Heart right ventricle (tissue), 16 donors: Measurements from ENCODE around the gene TANGO2. TPM values are rescaled to one million over a fixed set of nuclear protein-coding genes. Genes with fewer than 3 reads are reported as not detected.

Experiments used
- ATAC-seq, 8 donors: fragments of 200-7000 bp; cut with Tn5 transposase; one replicate each; pipeline ENCODE4 v1.9.1; 2020; ENCODE audit warnings: mild to moderate bottlenecking in 8 of 8, moderate library complexity in 8 of 8, moderate number of reproducible peaks in 1 of 8
- DNase-seq, 2 donors: peaks; one replicate each; pipeline ENCODE4 v3.0.0-alpha.2; 2020
- H3K27ac ChIP-seq, 10 donors: fragments of 200-600 bp; sonication (generic) in 2 of 10; one replicate each; pipeline versions ENCODE4 v1.5.0 to v1.8.0; 2020 to 2022; ENCODE audit warnings: mild to moderate bottlenecking in 3 of 10
- H3K27me3 ChIP-seq, 7 donors: fragments of 200-600 bp; one replicate each; pipeline ENCODE4 v1.8.0; 2021 to 2022; ENCODE audit warnings: mild to moderate bottlenecking in 2 of 7
- H3K36me3 ChIP-seq, 9 donors: fragments of 200-600 bp; sonication (generic) in 1 of 9; one replicate each; pipeline versions ENCODE4 v1.5.0 to v1.8.0; 2020 to 2022; ENCODE audit warnings: mild to moderate bottlenecking in 2 of 9
- H3K4me1 ChIP-seq, 9 donors: fragments of 200-600 bp; sonication (generic) in 1 of 9; one replicate each; pipeline versions ENCODE4 v1.5.0 to v1.8.0; 2020 to 2022; ENCODE audit warnings: mild to moderate bottlenecking in 4 of 9
- H3K4me3 ChIP-seq, 10 donors: fragments of 200-600 bp; sonication (generic) in 2 of 10; one replicate each; pipeline versions ENCODE4 v1.5.0 to v1.8.0; 2020 to 2022; ENCODE audit warnings: mild to moderate bottlenecking in 7 of 10, moderate library complexity in 2 of 10
- H3K9me3 ChIP-seq, 11 donors: fragments of 200-600 bp in 10 of 11; sonication (generic) in 2 of 11; one replicate each; pipeline versions ENCODE4 v1.5.0 to v1.8.0; 2013 to 2022; ENCODE audit warnings: mild to moderate bottlenecking in 2 of 11, control low read depth in 1 of 11, moderate library complexity in 1 of 11
- WGBS, 2 donors: extraction: QIAGEN DNeasy Blood & Tissue Kit; methylation state at CpG; one replicate each; pipeline ENCODE4 v1.1.7; 2013; ENCODE audit warnings: inconsistent platforms in 1 of 2; 5-methylcytosine and 5-hydroxymethylcytosine counted together
- intact Hi-C, 10 donors: fragments of 100-400 bp; cut with DNase I; formaldehyde crosslinking; loops; one replicate each; pipeline versions ENCODE4 v1.11.1 to v1.14.2; 2022
- polyA plus RNA-seq, 2 donors: library from polyadenylated mRNA; stranded (reverse); fragments of 200-250 nt; gene quantifications; one replicate each; pipeline ENCODE4 v1.2.3, GENCODE V29; 2013
- total RNA-seq, 10 donors: library from RNA; stranded (reverse); fragmentation: NEBNext Ultra II Directional in 3 of 10; extraction: Animal tissue kit (Norgen Biotek cat#: 25700) in 3 of 10; gene quantifications; one replicate each; pipeline versions ENCODE4 v1.2.1 to v1.2.4, GENCODE V29; 2021 to 2023
- TF ChIP-seq, protein P1 (sequence below), 9 donors: fragments of 200-600 bp; sonication (generic) in 2 of 9; IDR thresholded peaks; one replicate each; pipeline versions ENCODE4 v1.5.0 to v1.8.0; 2021 to 2022; ENCODE audit warnings: antibody characterized with exemption in 9 of 9, mild to moderate bottlenecking in 5 of 9, moderate library complexity in 1 of 9
- donor health status: Arrhythmogenic right ventricular cardiomyopathy.
- donor health status: ischemic (EF 13 %, LVEDD 7.1; RV severe dilation, severe dysfunction).
- donor health status: healthy with polysubstance abuse.
- donor health status: DM: no; HTN: yes; CAD: no.
- donor health status: DM: no; HTN: no; CAD: no.
- donor health status: ischemic (EF 25% LVEDD 6.9; RV normal size, moderate dysfunction).
- donor health status: ischemic (EF 25% LVEDD 5.7; RV mildly dilated, moderate dysfunction).
- donor health status: healthy.
- donor health status: DM: yes; HTN: yes; CAD: no.
- donor health status: Ischemic cardiomyopathy.
- donor health status: ischemic (EF 35%, LVEDD 5.7; RV mildly dilated, moderate dysfunction).
- donor health status: nonischemic (EF 11% LVEDD 7.7; RV severe dilation, severe dysfunction).
- donor health status: DM: yes; HTN: yes; CAD: no.
- donor health status: PGD.
- donor health status: ischemic (EF 29% LVEDD 5.4; RV normal size, mild dysfunction).
- donor health status: nonischemic (EF 23%, LVEDD 6.1; RV moderate dilation, normal function).

The TANGO2 gene
- total and polyA plus RNA-seq, 12 donors: 34.1 to 139 (median 81.0) TPM

DNA sequence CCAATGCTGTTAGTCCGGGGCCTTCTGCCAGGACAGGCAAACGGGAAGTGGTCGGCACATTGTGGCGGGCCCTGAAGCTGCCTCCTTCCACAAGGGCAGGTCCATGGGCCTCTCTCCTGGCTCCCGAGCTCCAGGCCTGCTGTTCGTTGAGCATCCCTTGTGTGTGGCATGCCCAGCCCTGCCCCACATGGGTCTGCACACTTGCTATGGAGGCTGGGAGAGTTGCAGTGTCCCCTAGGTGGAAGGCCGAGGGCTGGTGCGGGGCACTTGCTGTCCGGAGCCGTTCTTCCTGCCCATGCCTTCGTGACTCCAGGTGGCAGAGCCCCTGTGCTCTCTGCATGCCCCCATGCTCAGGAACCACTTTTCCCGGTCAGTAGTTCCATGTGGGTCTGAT is 33.1 kb downstream of the TANGO2 start:
- intact Hi-C loops: no loop called here
- Histone ChIP-seq H3K36me3 (peaks cover 0 to 98% (median 58%) of the 10 kb centered on the region in 9 donors), H3K4me3 (no peak overlapping the region), H3K4me1 (peaks cover 0 to 16% (median 0%) of the 10 kb centered on the region in 9 donors), H3K27me3 (no peaks in the 10 kb centered on the region), H3K27ac (no peak overlapping the region), H3K9me3 (no peaks in the 10 kb centered on the region)
- ATAC-seq (peak in 3 of 8 donors; percentile 6 to 41 (median 12)), DNase-seq (peak in 1 of 2 donors; percentile 12)
- WGBS, 2 donors: 79 to 87% methylated on average over 12 of the region's 12 CpGs
- TF ChIP-seq, protein P1, sequence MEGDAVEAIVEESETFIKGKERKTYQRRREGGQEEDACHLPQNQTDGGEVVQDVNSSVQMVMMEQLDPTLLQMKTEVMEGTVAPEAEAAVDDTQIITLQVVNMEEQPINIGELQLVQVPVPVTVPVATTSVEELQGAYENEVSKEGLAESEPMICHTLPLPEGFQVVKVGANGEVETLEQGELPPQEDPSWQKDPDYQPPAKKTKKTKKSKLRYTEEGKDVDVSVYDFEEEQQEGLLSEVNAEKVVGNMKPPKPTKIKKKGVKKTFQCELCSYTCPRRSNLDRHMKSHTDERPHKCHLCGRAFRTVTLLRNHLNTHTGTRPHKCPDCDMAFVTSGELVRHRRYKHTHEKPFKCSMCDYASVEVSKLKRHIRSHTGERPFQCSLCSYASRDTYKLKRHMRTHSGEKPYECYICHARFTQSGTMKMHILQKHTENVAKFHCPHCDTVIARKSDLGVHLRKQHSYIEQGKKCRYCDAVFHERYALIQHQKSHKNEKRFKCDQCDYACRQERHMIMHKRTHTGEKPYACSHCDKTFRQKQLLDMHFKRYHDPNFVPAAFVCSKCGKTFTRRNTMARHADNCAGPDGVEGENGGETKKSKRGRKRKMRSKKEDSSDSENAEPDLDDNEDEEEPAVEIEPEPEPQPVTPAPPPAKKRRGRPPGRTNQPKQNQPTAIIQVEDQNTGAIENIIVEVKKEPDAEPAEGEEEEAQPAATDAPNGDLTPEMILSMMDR (IDR thresholded peaks at IDR 0.05): no peak

DNA sequence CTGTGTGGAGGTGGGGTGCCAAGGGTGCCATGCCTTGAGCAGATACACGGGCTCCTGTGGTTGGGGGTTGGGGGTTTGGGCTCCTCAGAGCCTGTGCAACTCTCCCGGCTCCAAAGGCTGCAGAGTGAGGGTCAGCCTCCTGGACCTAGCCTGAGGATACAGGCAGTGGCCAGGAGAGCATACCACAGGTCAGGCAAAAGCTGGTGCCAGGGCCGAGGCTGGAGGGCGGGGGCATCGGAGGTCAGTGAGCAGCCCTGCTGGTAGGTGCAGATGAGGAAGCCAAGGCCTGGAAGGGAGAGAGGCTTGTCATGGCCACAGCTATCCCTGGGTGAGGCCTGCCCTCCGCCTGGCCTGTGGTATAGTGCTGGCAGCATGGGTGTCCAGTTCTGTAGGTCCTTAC is 33.6 kb downstream of the TANGO2 start:
- Histone ChIP-seq H3K27me3 (no peaks in the 10 kb centered on the region), H3K9me3 (no peaks in the 10 kb centered on the region), H3K4me1 (peaks cover 0 to 16% (median 0%) of the 10 kb centered on the region in 9 donors), H3K4me3 (no peak overlapping the region), H3K36me3 (peaks cover 0 to 95% (median 53%) of the 10 kb centered on the region in 9 donors), H3K27ac (no peak overlapping the region)
- WGBS, 2 donors: 84 to 94% methylated on average over 6 of the region's 6 CpGs
- peak in 3 of 8 donors; percentile 6 to 17 (median 7) for ATAC-seq
- TF ChIP-seq, protein P1 (IDR thresholded peaks at IDR 0.05): no peak
- peak in 1 of 2 donors; percentile 5 for DNase-seq
- intact Hi-C loops: no loop called here

DNA sequence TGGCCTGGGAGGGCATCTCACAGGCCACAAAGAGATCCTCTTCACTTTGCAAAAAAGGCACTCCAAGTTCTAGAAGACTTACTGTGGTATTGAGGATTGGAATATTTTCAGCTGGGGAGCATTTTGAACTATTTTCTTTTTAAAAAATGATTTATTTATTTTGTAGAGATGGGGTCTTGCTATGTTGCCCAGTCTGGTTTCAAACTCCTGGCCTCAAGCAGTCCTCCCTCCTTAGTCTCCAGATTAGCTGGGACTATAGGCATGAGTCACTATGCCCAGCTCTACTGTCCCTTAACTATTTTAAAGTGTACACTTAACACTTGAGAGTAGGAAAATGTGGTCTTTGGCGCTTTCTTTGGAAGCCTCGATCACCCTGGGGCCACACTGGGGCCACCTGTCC is 34.2 kb downstream of the TANGO2 start:
- no peaks in the 10 kb centered on the region for H3K9me3 ChIP-seq
- intact Hi-C loops: no loop called here
- ATAC-seq: no peak
- peaks cover 0 to 16% (median 0%) of the 10 kb centered on the region in 9 donors for H3K4me1 ChIP-seq
- peaks cover 0 to 97% (median 50%) of the 10 kb centered on the region in 9 donors for H3K36me3 ChIP-seq
- H3K27ac ChIP-seq: no peak overlapping the region
- no peak for DNase-seq
- TF ChIP-seq, protein P1 (IDR thresholded peaks at IDR 0.05): no peak
- 95 to 98% methylated on average over 2 of the region's 2 CpGs for WGBS, 2 donors
- no peak overlapping the region for H3K4me3 ChIP-seq
- no peaks in the 10 kb centered on the region for H3K27me3 ChIP-seq

DNA sequence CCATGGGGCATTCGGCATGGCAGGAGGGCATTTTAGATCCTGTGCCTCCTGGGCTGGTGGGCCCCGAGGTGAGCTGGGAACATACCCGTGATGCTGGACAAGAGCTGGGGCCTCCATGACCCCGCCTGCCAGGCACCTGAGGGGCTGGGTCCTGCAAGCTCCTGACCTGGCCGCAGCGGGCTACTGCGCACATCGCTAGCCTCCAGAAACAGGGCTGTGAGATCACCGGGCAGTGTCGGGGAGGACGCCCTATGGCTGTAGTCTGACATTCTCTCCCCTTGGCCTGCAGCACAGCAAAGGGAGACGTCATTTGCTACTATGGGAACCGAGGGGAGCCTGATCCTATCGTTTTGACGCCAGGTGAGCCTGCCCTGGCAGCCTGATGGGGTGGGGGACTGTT is 34.7 kb downstream of the TANGO2 start:
- TF ChIP-seq, protein P1 (IDR thresholded peaks at IDR 0.05): no peak
- DNase-seq (peak in 1 of 2 donors; percentile 3), ATAC-seq (no peak)
- Histone ChIP-seq H3K9me3 (no peaks in the 10 kb centered on the region), H3K27me3 (no peaks in the 10 kb centered on the region), H3K4me1 (peaks cover 0 to 16% (median 0%) of the 10 kb centered on the region in 9 donors), H3K36me3 (peaks cover 0 to 99% (median 50%) of the 10 kb centered on the region in 9 donors), H3K4me3 (no peak overlapping the region), H3K27ac (no peak overlapping the region)
- WGBS, 2 donors: 94% methylated on average over 15 of the region's 15 CpGs
- intact Hi-C loops: no loop called here
